Panc1 (cell line): ENCODE data around the gene PKP4. TPM values are rescaled to one million over a fixed set of nuclear protein-coding genes. Genes with fewer than 3 reads are reported as not detected.

Experiments
- ATAC-seq: fragments of 200-7000 bp; cut with Tn5 transposase; 2 replicates; pipeline ENCODE4 v1.9.1; 2020; ENCODE audit warnings: mild to moderate bottlenecking, moderate library complexity
- BruUV-seq: library from RNA; stranded (reverse); fragments of 400-500 nt; replicated peaks from 2 replicates; lab custom pipeline; 2021; lab: Mats Ljungman, UMichigan
- CTCF ChIA-PET: fragments of 300-600 bp; sonication (Branson Sonifier 250); formaldehyde crosslinking; loops from one replicate; lab custom pipeline; 2022; ENCODE audit warnings: antibody characterized with exemption; lab: Charles Lee
- POLR2A ChIA-PET: fragments of 300-600 bp; sonication (Branson Sonifier 250); formaldehyde crosslinking; loops from one replicate; lab custom pipeline; 2022; ENCODE audit warnings: antibody characterized with exemption; lab: Charles Lee
- DNase-seq: peaks from one replicate; pipeline ENCODE4 v3.0.0-alpha.2; 2010; ENCODE audit warnings: low read depth, low spot score
- H3K27ac ChIP-seq: 2 replicates; pipeline ENCODE4 v1.5.1; 2011; ENCODE audit warnings: mild to moderate bottlenecking, low read length, inconsistent platforms
- H3K27me3 ChIP-seq: fragments of 200-500 bp; sonication (Bioruptor generic); 2 replicates; pipeline ENCODE4 v1.6.0; 2014; ENCODE audit warnings: low read length, inconsistent platforms; ENCODE audit not compliant: control insufficient read depth, insufficient read depth
- H3K36me3 ChIP-seq: fragments of 200-500 bp; sonication (Bioruptor generic); 2 replicates; pipeline ENCODE4 v1.5.1; 2014; ENCODE audit warnings: inconsistent platforms, mild to moderate bottlenecking, low read length, moderate library complexity; ENCODE audit not compliant: control insufficient read depth, insufficient read depth
- H3K4me1 ChIP-seq: 2 replicates; pipeline ENCODE4 v1.5.1; 2011; ENCODE audit warnings: inconsistent platforms, mild to moderate bottlenecking, low read length, moderate library complexity; ENCODE audit not compliant: control insufficient read depth, insufficient read depth
- H3K4me3 ChIP-seq, 2 experiments: 2 replicates each; pipeline ENCODE4 v1.5.1; 2011 to 2012; ENCODE audit warnings: low read depth in 2 of 2, low read length in 2 of 2, mild to moderate bottlenecking in 2 of 2, inconsistent platforms in 1 of 2, moderate library complexity in 1 of 2
- H3K9me3 ChIP-seq: fragments of 200-500 bp; sonication (Bioruptor generic); 2 replicates; pipeline ENCODE4 v1.5.1; 2014; ENCODE audit warnings: low read depth, mild to moderate bottlenecking, inconsistent platforms, low read length, moderate library complexity; ENCODE audit not compliant: control insufficient read depth, insufficient read depth
- POLR2AphosphoS5 ChIP-seq: IDR thresholded peaks from 2 replicates; pipeline ENCODE4 v1.6.1; 2012; ENCODE audit warnings: mild to moderate bottlenecking, low read depth, low read length, moderate library complexity
- SIN3A ChIP-seq: IDR thresholded peaks from 2 replicates; pipeline ENCODE4 v1.6.1; 2012; ENCODE audit warnings: low read depth, mild to moderate bottlenecking, low read length, moderate library complexity, borderline replicate concordance; ENCODE audit not compliant: insufficient read depth
- TCF7L2 ChIP-seq: IDR thresholded peaks from 2 replicates; pipeline ENCODE4 v1.6.1; 2011; ENCODE audit warnings: mild to moderate bottlenecking, low read depth, low read length, inconsistent platforms
- in situ Hi-C: cut with HindIII; loops from 2 replicates; pipeline ENCODE4 v1.10.0; 2016; ENCODE audit warnings: low sequenced_read_pairs, low pct_unique_long_range_greater_than_20kb
- intact Hi-C: fragments of 100-400 bp; cut with micrococcal nuclease; formaldehyde crosslinking; loops from one replicate; pipeline ENCODE4 v1.10.0; 2022; ENCODE audit not compliant: unreplicated experiment
- total RNA-seq: library from RNA; stranded (reverse); gene quantifications from one replicate; pipeline ENCODE4 v1.2.1, GENCODE V29; 2021; ENCODE audit not compliant: unreplicated experiment
- TF ChIP-seq, protein P1 (sequence below): fragments of 450-650 bp; IDR thresholded peaks from 2 replicates; pipeline ENCODE4 v1.5.1; 2017; ENCODE audit warnings: mild to moderate bottlenecking
- TF ChIP-seq, protein P2 (sequence below), 2 experiments: IDR thresholded peaks; 2 replicates each; pipeline ENCODE4 v1.6.1; 2011 to 2012; ENCODE audit warnings: low read depth in 2 of 2, control low read depth in 1 of 2, low read length in 1 of 2, mild to moderate bottlenecking in 1 of 2, moderate library complexity in 1 of 2; ENCODE audit not compliant: insufficient read depth in 1 of 2

PKP4 gene
- total RNA-seq, 1 experiment from 2014 or later: 81.7 TPM

DNA sequence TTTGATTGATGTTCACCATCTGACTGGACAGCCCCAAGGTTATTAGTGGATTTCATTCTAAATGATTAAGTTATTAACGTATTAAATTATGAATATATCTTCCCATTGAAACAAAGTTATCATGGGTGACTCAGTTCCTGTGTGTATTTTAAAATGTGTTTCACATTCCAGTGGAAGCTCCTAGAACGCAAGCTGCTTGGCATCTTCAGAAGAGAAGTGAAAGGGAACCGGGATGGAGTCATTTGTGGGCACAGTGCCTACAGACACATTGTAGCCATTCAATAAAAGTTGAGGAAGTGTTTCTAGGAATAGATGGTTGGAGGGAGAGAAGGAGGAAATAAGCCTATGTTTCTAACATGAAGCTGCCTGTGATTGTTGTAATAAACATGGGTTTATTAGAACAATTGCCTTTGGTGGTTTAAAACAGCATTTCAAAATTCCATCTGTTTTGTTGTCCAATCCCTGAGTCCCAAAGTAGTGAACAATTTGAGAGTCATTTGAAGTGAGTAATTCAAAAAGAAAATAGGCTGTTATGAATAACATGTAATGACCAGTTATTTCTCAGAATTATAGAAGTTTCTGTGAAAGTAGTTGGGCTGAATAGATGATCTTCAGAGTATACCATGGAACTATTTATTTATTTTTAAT lies 143.5 kb downstream of the PKP4 start:
- Histone ChIP-seq H3K36me3 (no peaks in the 10 kb centered on the region; the same call in 1 of the 2 replicates), H3K4me3 (no peak overlapping the region), H3K4me1 (no peaks in the 10 kb centered on the region), H3K27ac (no peak overlapping the region), H3K9me3 (no peaks in the 10 kb centered on the region), H3K27me3 (no peaks in the 10 kb centered on the region)
- ChIA-PET CTCF (no interaction called here), POLR2A (no interaction called here)
- intact Hi-C loops (no loop called here), in situ Hi-C loops (no loop called here)
- DNase-seq: peak; percentile 71
- BruUV-seq: no TSS peak
- TF ChIP-seq TCF7L2 (no peak), SIN3A (no peak), POLR2AphosphoS5 (no peak)
- TF ChIP-seq, protein P1, sequence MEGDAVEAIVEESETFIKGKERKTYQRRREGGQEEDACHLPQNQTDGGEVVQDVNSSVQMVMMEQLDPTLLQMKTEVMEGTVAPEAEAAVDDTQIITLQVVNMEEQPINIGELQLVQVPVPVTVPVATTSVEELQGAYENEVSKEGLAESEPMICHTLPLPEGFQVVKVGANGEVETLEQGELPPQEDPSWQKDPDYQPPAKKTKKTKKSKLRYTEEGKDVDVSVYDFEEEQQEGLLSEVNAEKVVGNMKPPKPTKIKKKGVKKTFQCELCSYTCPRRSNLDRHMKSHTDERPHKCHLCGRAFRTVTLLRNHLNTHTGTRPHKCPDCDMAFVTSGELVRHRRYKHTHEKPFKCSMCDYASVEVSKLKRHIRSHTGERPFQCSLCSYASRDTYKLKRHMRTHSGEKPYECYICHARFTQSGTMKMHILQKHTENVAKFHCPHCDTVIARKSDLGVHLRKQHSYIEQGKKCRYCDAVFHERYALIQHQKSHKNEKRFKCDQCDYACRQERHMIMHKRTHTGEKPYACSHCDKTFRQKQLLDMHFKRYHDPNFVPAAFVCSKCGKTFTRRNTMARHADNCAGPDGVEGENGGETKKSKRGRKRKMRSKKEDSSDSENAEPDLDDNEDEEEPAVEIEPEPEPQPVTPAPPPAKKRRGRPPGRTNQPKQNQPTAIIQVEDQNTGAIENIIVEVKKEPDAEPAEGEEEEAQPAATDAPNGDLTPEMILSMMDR: no peak
- TF ChIP-seq, protein P2, sequence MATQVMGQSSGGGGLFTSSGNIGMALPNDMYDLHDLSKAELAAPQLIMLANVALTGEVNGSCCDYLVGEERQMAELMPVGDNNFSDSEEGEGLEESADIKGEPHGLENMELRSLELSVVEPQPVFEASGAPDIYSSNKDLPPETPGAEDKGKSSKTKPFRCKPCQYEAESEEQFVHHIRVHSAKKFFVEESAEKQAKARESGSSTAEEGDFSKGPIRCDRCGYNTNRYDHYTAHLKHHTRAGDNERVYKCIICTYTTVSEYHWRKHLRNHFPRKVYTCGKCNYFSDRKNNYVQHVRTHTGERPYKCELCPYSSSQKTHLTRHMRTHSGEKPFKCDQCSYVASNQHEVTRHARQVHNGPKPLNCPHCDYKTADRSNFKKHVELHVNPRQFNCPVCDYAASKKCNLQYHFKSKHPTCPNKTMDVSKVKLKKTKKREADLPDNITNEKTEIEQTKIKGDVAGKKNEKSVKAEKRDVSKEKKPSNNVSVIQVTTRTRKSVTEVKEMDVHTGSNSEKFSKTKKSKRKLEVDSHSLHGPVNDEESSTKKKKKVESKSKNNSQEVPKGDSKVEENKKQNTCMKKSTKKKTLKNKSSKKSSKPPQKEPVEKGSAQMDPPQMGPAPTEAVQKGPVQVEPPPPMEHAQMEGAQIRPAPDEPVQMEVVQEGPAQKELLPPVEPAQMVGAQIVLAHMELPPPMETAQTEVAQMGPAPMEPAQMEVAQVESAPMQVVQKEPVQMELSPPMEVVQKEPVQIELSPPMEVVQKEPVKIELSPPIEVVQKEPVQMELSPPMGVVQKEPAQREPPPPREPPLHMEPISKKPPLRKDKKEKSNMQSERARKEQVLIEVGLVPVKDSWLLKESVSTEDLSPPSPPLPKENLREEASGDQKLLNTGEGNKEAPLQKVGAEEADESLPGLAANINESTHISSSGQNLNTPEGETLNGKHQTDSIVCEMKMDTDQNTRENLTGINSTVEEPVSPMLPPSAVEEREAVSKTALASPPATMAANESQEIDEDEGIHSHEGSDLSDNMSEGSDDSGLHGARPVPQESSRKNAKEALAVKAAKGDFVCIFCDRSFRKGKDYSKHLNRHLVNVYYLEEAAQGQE (IDR thresholded peaks at IDR 0.05; ENCODE audit: insufficient read depth in 1 of 2, low read depth in 2 of 2, low read length in 1 of 2): no peak
- ATAC-seq: peak; percentile 58; the same call in 1 of the 2 replicates

DNA sequence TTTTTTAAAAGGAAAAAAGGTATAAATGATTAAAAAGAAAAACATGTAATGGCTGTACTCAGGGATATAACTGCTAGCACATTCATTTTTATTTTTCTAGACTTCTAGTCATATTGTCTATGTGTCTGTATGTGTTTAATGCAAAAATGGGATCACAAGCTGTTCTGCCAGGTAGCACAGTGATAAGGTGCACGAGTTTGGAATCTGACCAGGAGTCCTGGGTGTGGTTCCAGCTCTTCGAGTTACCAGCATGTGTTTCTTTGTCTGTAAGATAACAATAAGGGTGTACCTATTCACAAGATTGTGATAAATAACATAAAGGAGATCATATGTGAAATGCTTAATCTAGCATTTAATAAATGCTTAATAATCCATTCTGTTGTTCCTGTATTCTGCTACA lies 145.3 kb downstream of the PKP4 start:
- ChIA-PET CTCF (no interaction called here), POLR2A (no interaction called here)
- H3K9me3 ChIP-seq: no peaks in the 10 kb centered on the region
- H3K4me3 ChIP-seq: no peak overlapping the region
- ATAC-seq (no peak), DNase-seq (no peak)
- H3K27me3 ChIP-seq: no peaks in the 10 kb centered on the region
- in situ Hi-C loops: no loop called here
- BruUV-seq: no TSS peak
- intact Hi-C loops: no loop called here
- no peaks in the 10 kb centered on the region for H3K4me1 ChIP-seq
- H3K27ac ChIP-seq: no peak overlapping the region
- no peaks in the 10 kb centered on the region; the same call in 1 of the 2 replicates for H3K36me3 ChIP-seq
- TF ChIP-seq, protein P1: no peak
- TF ChIP-seq, protein P2 (IDR thresholded peaks at IDR 0.05; ENCODE audit: insufficient read depth in 1 of 2, low read depth in 2 of 2, low read length in 1 of 2): no peak
- TF ChIP-seq POLR2AphosphoS5 (no peak), SIN3A (no peak)
